Measurements from ENCODE around the gene ATXN1.

- TF ChIP-seq GATA2 (IDR thresholded peaks at IDR 0.05; ENCODE audit: low read depth, low read length) (no peak), GATA3 (IDR thresholded peaks at IDR 0.05; ENCODE audit: low read depth, low read length) (no peak)
These were observed 322.3 kb downstream of the ATXN1 start for GRCh38 chr6:16438718-16439591.
